HG03378 (cell line): ENCODE data around the gene QPCT.

Experiments used
- ATAC-seq: cut with Tn5 transposase; IDR thresholded peaks from one replicate; pipeline ENCODE4 v1.9.1; 2021; ENCODE audit warnings: mild to moderate bottlenecking, moderate library complexity; ENCODE audit not compliant: unreplicated experiment

Gene QPCT

GRCh38 chr2:37324786-37325624 is 19.4 kb upstream of the QPCT start, which contains the start of gene PRKD3:
TSS of gene PRKD3 (minus strand) at chr2:37324833. CDS start at chr2:37316524, 8,309 bp downstream.
- ATAC-seq, result peak; percentile 53

- no peak for ATAC-seq
Measured at GRCh38 chr2:37325625-37326071, 18.8 kb upstream of the QPCT start.

DNA sequence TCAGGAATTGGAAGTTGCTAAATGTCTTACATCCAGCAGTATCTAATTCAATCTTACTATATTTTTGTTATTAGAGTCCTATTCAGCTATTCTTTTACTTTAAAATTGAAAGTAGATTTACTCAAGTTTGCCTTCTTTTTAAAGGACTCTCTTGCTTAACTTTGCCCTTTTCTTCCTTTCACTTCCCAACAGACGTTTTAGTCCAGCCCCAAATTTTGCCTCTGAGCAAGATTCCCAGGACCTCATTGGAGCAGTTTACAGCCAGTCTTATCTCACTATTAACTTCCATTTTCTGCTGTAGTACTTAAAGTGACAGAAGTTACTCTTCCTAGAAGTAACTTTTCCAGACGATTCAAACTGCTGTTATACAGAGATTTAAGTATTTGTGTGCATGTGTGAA is 18.1 kb upstream of the QPCT start:
- no peak for ATAC-seq

DNA sequence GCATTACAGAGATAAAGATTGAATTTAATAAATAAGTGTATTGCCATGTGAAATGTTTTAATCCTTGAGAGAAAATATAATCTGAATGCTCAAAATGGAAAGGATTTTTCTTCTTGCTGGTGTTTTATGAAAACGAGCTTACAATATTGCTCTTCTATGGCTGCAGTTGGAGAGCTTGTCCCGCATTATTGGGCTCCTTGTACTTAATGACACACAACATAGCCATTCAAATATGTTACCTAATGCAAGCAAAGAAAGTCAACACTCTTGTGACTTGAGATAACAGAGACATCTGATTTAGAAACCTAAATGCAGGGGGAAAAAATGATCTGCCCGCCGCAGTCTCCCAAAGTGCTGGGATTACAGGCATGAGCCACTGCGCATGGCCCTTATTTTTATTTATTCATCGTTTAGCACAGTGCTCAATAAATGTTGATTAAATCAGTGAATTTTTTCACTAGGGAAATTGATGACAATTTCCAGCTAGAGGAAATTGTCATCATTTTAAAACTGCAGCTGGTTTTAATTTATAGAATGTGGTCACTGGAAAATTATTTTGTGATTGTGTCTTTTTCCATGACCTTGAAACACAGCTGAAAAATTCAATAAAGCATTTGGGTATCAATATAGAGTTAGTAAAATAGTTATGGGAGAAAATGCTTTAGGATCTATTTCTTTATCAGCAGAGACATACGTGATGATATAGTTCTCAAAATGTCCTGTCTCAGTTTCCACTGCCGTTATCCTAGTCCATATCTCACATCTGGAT is 17.4 kb upstream of the QPCT start:
- ATAC-seq, result no peak

GRCh38 chr2:37330681-37331080 is 13.7 kb upstream of the QPCT start:
- ATAC-seq, result no peak

DNA sequence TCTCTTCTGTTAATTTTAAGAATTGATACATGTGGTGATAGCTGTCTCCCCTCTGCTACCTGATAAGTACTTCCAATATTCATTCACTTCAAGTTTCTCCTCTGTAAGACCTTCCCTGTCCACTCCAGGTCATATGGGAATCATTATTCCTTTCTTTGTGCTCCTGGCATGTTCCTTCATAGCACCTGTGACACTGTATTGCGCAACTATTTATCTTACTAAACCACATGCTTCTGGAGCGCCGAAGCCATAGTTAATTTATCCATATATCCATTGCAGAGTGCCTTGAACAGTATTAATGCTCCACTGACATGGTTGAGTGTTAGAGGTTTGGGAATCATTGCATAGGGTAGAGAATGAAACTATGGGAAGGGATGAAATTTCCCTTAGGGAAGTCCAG is 11.9 kb upstream of the QPCT start:
- no peak for ATAC-seq

GRCh38 chr2:37333256-37333655 is 11.2 kb upstream of the QPCT start:
- ATAC-seq, result no peak

- no peak for ATAC-seq
Measured at GRCh38 chr2:37335604-37336003, 8.8 kb upstream of the QPCT start.

- no peak for ATAC-seq
Measured at GRCh38 chr2:37337620-37338280, 6.7 kb upstream of the QPCT start.

GRCh38 chr2:37338933-37339332 is 5.5 kb upstream of the QPCT start:
- no peak for ATAC-seq

GRCh38 chr2:37340637-37341036 is 3.8 kb upstream of the QPCT start:
- ATAC-seq, result no peak

DNA sequence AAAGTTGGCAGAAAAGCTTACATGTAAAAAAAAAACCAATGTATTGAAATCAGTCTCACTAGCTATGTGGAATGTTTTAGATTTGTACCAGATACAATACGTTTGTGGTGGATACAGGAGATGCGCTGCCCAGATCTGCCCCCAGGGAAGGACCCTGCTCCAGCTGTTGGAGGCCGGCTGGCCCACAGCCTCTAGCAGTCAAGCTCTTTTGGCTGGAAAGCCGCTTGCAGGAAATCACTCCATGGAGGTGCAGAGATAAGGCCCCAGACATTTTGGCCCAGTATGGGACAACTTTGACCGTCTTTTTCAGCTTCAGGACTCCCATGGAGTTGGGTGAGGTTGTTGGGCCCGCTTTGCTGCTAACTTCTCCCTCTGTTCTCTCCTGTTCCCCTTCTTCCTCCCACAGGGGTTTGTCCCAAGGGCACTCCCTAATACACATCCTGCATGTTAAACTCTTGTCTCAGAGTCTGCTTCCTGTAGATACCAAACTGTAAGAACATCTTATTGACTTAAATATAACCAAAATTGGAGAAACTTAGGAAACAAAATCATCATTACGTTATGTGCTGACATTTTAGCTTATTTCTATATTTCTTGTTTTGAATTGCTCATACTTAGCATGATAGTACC is 1.7 kb upstream of the QPCT start:
- no peak for ATAC-seq

DNA sequence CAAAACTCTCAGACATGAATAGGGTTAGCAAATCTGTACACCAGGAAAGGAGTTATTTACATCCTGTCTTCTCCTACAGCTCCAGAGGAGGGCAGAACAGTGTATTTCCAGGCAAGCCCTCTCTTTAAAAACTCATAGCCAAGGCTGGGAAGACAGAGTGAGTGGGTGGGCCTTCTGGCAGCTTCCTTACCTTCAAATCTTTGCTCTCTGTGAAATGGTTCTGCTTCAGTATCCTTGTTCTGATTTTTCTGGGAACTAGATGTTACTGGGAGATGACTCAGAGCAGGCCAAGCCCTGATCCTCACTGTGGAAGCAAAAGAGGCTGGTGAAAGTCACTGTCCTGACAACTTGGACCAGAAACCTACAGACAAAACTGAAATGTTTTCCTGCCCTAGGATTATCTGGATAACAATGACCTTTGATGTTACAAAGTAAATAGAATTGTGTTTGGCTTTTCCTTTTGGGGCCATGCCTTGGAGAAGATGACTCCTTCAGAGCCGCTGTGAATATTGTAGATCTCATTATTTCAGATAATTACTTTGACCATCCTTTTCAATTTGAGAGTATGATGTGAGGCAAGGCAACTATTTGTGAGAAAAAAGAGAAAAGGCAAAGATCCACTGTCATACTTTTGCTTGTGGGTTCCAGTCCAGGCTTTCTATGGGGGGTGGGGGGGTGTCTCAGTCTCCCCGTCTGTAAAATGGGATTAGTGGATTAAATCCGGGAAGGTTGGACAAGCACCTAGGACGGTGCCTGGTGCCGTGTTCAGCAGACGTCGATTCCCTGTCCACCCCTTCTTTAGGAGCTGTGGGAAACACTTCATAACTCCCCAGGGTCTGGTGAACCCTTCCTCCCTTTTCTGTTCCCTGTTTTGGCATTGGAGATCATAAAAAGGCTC is 644 bp upstream of the QPCT start:
- ATAC-seq, result no peak

- ATAC-seq, result no peak
Measured at GRCh38 chr2:37348155-37348554, 3.7 kb downstream of the QPCT start.

- no peak for ATAC-seq
Measured at GRCh38 chr2:37349231-37349860, 4.9 kb downstream of the QPCT start.

DNA sequence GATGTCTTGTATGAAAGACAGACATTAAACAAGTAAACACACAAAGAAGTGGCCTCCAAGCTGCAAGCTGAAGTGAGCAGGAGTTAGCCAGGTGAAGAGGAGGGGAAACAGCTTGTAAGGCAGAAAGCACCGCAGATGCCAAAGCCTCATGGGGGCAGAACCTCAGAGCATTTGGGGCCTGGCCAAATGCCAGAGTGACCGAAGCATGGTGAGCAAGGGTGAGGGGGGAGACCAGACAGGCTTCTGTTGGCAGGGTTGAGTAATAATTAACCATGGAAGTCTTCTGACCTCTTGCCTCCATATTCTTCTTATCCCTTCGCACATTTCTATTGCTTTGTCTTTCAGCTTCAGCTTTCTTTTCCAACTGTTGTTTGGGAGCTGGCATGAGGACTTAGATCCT is 5.6 kb downstream of the QPCT start:
- peak; percentile 61 for ATAC-seq

DNA sequence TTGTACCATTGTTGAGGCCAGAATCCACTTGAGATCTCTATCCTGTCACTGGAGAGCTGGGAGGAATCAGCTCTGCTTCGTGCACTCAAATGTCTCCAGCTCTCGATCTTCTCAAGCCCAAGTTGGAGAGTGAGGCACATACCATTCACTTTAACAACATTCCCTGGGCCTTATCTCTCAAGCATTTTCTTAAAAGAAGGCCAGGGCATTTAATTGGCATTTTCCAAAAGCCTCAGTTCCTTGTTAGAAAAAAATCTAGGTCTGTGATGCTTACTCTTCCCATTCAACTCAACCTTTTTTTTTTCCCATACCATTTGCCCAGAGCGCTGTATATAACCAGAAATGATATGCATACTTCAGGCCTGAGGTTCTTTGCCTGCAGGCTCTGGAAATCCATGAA is 10.1 kb downstream of the QPCT start:
- no peak for ATAC-seq

DNA sequence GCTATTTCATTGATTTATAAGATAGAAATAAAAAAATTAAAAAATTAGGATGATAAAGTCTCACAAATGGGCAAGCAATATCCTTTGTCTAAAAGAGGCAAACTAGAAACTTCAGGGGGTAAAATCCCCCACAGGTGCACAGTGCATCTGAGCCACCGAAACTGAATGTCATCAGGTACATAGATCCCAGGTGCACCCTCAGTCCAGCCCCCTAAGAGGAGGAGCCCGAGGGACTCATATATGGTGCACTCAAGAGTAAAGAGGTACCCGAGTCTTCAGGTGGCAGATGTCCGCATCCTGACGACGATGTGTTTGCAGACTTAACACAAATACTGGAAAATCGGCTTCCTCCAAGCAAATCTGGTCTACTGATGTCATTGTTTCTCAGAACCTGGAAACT is 11.3 kb downstream of the QPCT start:
- no peak for ATAC-seq

- ATAC-seq, result no peak
Measured at GRCh38 chr2:37356299-37356698, 11.9 kb downstream of the QPCT start.

DNA sequence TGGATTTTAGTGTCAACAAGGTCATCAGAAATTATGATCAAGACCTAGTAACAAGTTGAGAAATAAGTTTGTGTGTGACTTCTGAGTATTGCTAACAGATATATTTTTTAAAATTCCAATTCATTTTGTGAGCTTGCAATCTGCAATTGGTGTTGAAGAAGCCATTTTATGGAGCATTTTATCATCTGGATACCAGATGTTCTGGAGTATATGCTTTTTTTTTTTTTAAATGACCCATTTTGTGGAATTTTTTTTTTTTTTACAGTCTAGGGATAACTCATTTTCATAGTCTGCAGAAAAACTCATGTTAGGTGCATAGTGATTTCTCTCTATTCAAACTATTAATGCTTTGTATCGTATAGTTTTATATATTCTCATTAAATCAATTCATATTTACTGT is 12.6 kb downstream of the QPCT start:
- ATAC-seq, result no peak
